RPMI8226 (cell line): Measurements from ENCODE around the gene SLC16A13.

Experiments
- DNase-seq: peaks from one replicate; pipeline ENCODE4 v3.0.0-alpha.2; 2015

The SLC16A13 gene

GRCh38 chr17:7014261-7014994 lies 21.4 kb upstream of the SLC16A13 start:
- DNase-seq, result peak; percentile 95

- peak; percentile 32 for DNase-seq
Measured at GRCh38 chr17:7014995-7015958, 20.5 kb upstream of the SLC16A13 start.

GRCh38 chr17:7016418-7016817 lies 19.4 kb upstream of the SLC16A13 start:
- no peak for DNase-seq

GRCh38 chr17:7016886-7017826 lies 18.7 kb upstream of the SLC16A13 start:
- no peak for DNase-seq

- DNase-seq, result no peak
Measured at GRCh38 chr17:7017827-7018200, 18.0 kb upstream of the SLC16A13 start.

- no peak for DNase-seq
Measured at GRCh38 chr17:7018331-7018964, 17.4 kb upstream of the SLC16A13 start.

- no peak for DNase-seq
Measured at GRCh38 chr17:7019367-7019766, 16.4 kb upstream of the SLC16A13 start.

GRCh38 chr17:7019839-7020519 lies 15.8 kb upstream of the SLC16A13 start:
- DNase-seq, result no peak

GRCh38 chr17:7020894-7021664 lies 14.7 kb upstream of the SLC16A13 start:
- DNase-seq, result no peak

GRCh38 chr17:7021993-7022778 lies 13.6 kb upstream of the SLC16A13 start:
- DNase-seq, result peak; percentile 76

- no peak for DNase-seq
Measured at GRCh38 chr17:7022781-7023571, 12.8 kb upstream of the SLC16A13 start, which contains the start of gene BCL6B. TSS of gene BCL6B (plus strand) at chr17:7023050. CDS start at chr17:7023672, 622 bp downstream.

GRCh38 chr17:7023576-7024401 lies 12.0 kb upstream of the SLC16A13 start:
- no peak for DNase-seq

GRCh38 chr17:7024402-7024785 lies 11.4 kb upstream of the SLC16A13 start:
- DNase-seq, result no peak

GRCh38 chr17:7025245-7025644 lies 10.6 kb upstream of the SLC16A13 start:
- no peak for DNase-seq

- DNase-seq, result no peak
Measured at GRCh38 chr17:7026471-7027115, 9.2 kb upstream of the SLC16A13 start.

- DNase-seq, result no peak
Measured at GRCh38 chr17:7027335-7027734, 8.5 kb upstream of the SLC16A13 start.

GRCh38 chr17:7029096-7029495 lies 6.7 kb upstream of the SLC16A13 start:
- DNase-seq, result no peak

GRCh38 chr17:7029659-7030058 lies 6.2 kb upstream of the SLC16A13 start:
- DNase-seq, result no peak
